Measurements from ENCODE around the gene HOGA1. TPM values are rescaled to one million over a fixed set of nuclear protein-coding genes. Genes with fewer than 3 reads are reported as not detected.

Gene HOGA1
- total and polyA plus RNA-seq, 2 of the 13 experiments (the other 11 are each of a cell fraction or from before 2014, with no cell fraction given), result 7.6 to 19.5 TPM

- TF ChIP-seq TERF1 (CRISPR knock-in tag; IDR thresholded peaks at IDR 0.05) (no peak), STAG1 (CRISPR knock-in tag; IDR thresholded peaks at IDR 0.05) (peak; percentile 83), ZNF10 (CRISPR knock-in tag; IDR thresholded peaks at IDR 0.05; ENCODE audit: borderline replicate concordance, low read depth) (no peak), NFATC3 (CRISPR knock-in tag; IDR thresholded peaks at IDR 0.05) (no peak), SCMH1 (CRISPR knock-in tag; IDR thresholded peaks at IDR 0.05; ENCODE audit: borderline replicate concordance) (no peak), ZNF678 (CRISPR knock-in tag; IDR thresholded peaks at IDR 0.05) (no peak), RAD21 (CRISPR knock-in tag; IDR thresholded peaks at IDR 0.05) (peak; percentile 68)
Observed at GRCh38 chr10:97612386-97612785, 28.2 kb downstream of the HOGA1 start (continued).

GRCh38 chr10:97618285-97618684 is 34.1 kb downstream of the HOGA1 start:
- H3K4me1 ChIP-seq (ENCODE audit: insufficient read depth, low read length), result peaks cover 21% of the 10 kb centered on the region
- no peaks in the 10 kb centered on the region for H4K20me1 ChIP-seq (ENCODE audit: insufficient read depth, low read length)
- DNase-seq (ENCODE audit: low spot score) (no peak), FAIRE-seq (no peak), ATAC-seq (no peak)
- no peak overlapping the region for H3K9ac ChIP-seq (ENCODE audit: insufficient read depth, low read depth, low read length)
- POLR2A ChIA-PET, result no interaction called here
- intact Hi-C loops (cut with micrococcal nuclease; ENCODE audit: unreplicated experiment), result no loop called here
- H2AFZ ChIP-seq (ENCODE audit: low read length), result no peak overlapping the region
- H3K4me3 ChIP-seq (replicated peaks in 1 of 3; ENCODE audit: insufficient read depth in 1 of 3, low read depth in 2 of 3, low read length in 3 of 3), result no peak overlapping the region
- H3K79me2 ChIP-seq (ENCODE audit: insufficient read depth, low read length), result no peaks in the 10 kb centered on the region
- in situ Hi-C loops (cut with HindIII; ENCODE audit: extremely low pct_ligation_motif_present, low pct_unique_long_range_greater_than_20kb), result no loop called here
- 99% methylated on average over 4 of the region's 4 CpGs for WGBS (ENCODE audit: low lambda C conversion rate)
- H3K9me3 ChIP-seq (ENCODE audit: low read length), result no peaks in the 10 kb centered on the region
- no peak overlapping the region for H3K4me2 ChIP-seq (ENCODE audit: low read depth, low read length)
- H3K36me3 ChIP-seq (replicated peaks in 1 of 2; ENCODE audit: control insufficient read depth in 1 of 2, insufficient read depth in 2 of 2, low read length in 2 of 2), result no peaks in the 10 kb centered on the region
- no peak overlapping the region for H3K27ac ChIP-seq (ENCODE audit: extremely low read length, insufficient read depth, low read length)
- CTCF ChIA-PET (ENCODE audit: low intra/inter-chr PET ratio, low total read pairs), result no interaction called here
- no peaks in the 10 kb centered on the region for H3K27me3 ChIP-seq (ENCODE audit: control insufficient read depth in 1 of 2, insufficient read depth in 2 of 2, low read length in 2 of 2)
- BruUV-seq (replicated peaks), result no TSS peak
- TF ChIP-seq NONO (IDR thresholded peaks at IDR 0.05) (no peak), NONO (CRISPR knock-in tag; conservative IDR thresholded peaks at IDR 0.05) (no peak), ZNF276 (CRISPR knock-in tag; IDR thresholded peaks at IDR 0.05; ENCODE audit: low read depth) (no peak), ZIK1 (CRISPR knock-in tag; IDR thresholded peaks at IDR 0.05; ENCODE audit: borderline replicate concordance, low read depth) (no peak), ARNT (IDR thresholded peaks at IDR 0.05) (no peak), HBP1 (CRISPR knock-in tag; IDR thresholded peaks at IDR 0.05; ENCODE audit: low read depth) (no peak), ZNF253 (CRISPR knock-in tag; IDR thresholded peaks at IDR 0.05; ENCODE audit: borderline replicate concordance) (no peak), ZNF609 (CRISPR knock-in tag; IDR thresholded peaks at IDR 0.05; ENCODE audit: borderline replicate concordance) (no peak), ZNF34 (CRISPR knock-in tag; IDR thresholded peaks at IDR 0.05; ENCODE audit: borderline replicate concordance) (no peak)

Data from HepG2 (cell line).